Astrocyte of the cerebellum (primary cell): Measurements from ENCODE around the gene LIF.
A peak's percentile ranks its signal among the peaks of the same experiment; 100 is the strongest.

ENCODE experiments used
- DNase-seq: peaks from one replicate; pipeline ENCODE4 v3.0.0-alpha.2; 2011; ENCODE audit warnings: low read depth
- H3K4me3 ChIP-seq: 2 replicates; pipeline ENCODE4 v1.5.1; 2011; ENCODE audit warnings: mild to moderate bottlenecking, low read depth, low read length, moderate library complexity
- CTCF ChIP-seq: IDR thresholded peaks from 2 replicates; pipeline ENCODE4 v1.5.1; 2012; ENCODE audit warnings: low read length, low read depth, moderate library complexity, mild to moderate bottlenecking; ENCODE audit errors: missing control alignments
- in situ Hi-C: cut with HindIII; loops from 2 replicates; pipeline ENCODE4 v1.10.0; 2017; ENCODE audit warnings: low sequenced_read_pairs

Gene LIF

GRCh38 chr22:30288419-30289140 is 42.0 kb upstream of the LIF start:
- no peak for TF ChIP-seq CTCF
- in situ Hi-C loops, result no loop called here
- DNase-seq, result no peak
- peak overlapping the region; percentile 85 for H3K4me3 ChIP-seq

DNA sequence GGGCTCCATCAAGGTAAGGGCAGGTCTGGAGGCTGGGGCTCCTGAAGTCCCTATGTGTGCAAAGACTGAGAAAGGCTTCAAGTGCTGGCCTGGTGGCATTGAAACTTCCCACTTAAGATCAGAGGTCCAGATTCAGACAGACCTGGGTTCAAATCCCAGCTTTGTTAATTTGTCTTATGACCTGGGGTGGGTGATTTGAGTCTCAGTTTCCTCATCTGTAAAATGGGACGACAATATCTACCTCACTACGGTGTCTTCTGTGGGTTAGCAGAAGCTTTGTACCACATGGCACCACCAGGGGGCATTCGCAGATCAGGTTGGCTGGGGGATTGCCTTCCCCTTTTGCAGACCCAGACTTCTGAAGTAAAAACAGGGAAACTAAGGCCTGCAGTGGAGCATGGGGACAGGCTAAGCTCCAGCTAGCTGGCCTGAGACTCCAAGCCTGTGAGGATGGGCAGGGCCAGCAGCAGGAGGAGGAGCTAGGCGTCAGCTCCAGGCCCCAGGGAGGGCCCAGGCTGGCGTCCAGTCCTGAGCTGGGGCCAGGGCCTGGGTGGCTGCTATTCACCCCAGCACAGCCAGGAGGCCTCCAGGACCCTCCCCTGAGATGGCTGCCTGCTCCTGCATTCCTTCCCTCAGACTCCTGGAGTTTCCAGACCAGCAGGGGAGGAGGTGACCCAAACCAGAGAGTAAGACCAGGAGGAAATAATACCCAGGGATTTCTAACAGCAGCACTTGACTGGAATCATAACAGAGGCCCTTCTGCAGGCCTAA is 41.3 kb upstream of the LIF start:
- peak; percentile 73 for TF ChIP-seq CTCF
- DNase-seq, result peak; percentile 87
- peak overlapping the region; percentile 85 for H3K4me3 ChIP-seq
- in situ Hi-C loops, result no loop called here

DNA sequence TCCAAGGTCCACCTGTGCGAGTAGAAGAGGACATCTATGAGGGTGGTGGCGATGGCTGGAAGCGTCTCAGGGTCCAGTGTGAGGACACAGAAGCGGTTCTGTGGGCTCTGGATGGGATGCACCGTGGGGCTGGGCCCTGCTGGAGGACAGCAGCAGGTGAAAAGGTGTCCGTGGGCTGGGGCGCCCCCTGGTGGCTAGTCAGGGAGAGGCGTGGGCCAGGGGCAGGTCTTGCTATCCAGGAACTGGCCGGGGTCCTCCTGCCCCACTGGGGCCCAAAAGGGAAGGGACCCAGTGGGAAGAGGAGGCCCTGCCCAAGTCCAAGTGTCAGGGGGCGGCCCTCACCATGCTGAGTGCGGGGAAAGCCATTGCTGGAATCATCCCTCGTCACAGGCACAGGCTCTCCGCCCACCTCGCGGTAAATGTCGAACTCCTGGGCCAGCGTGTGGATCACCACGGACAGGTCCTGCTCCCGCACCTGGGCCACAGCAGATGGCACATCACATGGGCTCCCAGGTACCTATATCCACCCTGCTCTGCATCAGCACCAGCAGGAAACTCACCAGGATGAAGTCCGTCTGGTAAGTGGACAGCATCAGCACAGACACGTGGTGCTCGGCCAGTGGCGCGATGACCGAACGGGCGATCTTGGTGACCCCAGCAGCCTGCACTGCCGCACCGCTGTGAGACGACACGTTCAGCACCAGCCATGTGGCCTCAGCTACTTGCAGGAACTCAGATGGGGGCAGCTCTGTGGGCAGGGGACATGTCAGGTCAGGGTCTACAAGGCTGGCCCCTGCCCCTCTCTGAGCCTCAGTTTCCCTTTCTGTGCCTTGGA is 40.5 kb upstream of the LIF start:
- in situ Hi-C loops, result no loop called here
- DNase-seq, result no peak
- H3K4me3 ChIP-seq, result no peak overlapping the region
- peak; percentile 90 for TF ChIP-seq CTCF

DNA sequence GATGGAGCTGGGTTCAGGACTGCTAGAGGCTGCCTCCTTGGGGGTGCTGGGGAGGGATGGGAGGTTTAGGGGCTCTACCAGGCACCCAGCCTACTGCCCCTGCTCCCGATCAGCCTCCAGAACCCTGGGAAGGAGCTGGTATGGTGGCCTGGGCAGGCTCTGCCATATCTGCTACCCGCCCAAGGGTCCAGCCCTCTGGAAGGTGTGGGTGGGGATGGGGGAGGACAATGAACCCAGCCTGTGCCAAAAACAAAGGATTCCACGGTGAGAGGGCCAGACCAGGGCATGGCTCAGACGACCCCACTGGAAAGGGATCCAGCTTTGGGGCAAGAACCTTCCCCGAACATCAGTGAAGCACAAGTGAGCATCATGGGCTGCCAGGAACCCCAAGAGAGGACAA is 39.8 kb upstream of the LIF start:
- no peak for TF ChIP-seq CTCF
- no peak overlapping the region for H3K4me3 ChIP-seq
- no peak for DNase-seq
- in situ Hi-C loops, result no loop called here

DNA sequence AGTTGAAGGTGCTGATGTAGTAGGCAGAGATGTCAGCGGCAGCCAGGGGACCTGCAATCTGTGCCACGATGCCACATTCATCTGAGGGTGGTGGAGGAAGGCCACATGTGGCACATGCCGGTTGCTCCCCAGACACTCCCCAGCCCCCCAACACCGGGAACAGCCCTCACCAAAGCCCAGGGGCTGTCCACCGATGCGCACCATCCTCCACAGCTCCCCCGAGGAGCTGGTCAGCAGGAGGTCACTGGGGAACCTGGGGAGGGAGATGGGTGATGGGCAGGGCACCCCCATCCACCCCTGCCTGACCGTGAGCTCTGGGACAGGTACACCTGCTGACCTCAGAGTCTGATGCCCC is 39.3 kb upstream of the LIF start:
- in situ Hi-C loops, result no loop called here
- DNase-seq, result no peak
- no peak overlapping the region for H3K4me3 ChIP-seq
- no peak for TF ChIP-seq CTCF

GRCh38 chr22:30285176-30285845 is 38.8 kb upstream of the LIF start:
- in situ Hi-C loops, result no loop called here
- no peak for TF ChIP-seq CTCF
- no peak overlapping the region for H3K4me3 ChIP-seq
- no peak for DNase-seq
